GM10248 (cell line): ENCODE data around the gene LLCFC1.

Experiments
- CTCF ChIA-PET: fragments of 300-600 bp; sonication (Branson Sonifier 250); formaldehyde crosslinking; extraction: SDS; loops from one replicate; lab custom pipeline; 2021; ENCODE audit warnings: antibody characterized with exemption; lab: Yijun Ruan, JAX
- POLR2A ChIA-PET: fragments of 350-650 bp; sonication (Branson Sonifier 250); formaldehyde crosslinking; extraction: SDS; loops from one replicate; lab custom pipeline; 2020; ENCODE audit warnings: antibody characterized with exemption; lab: Yijun Ruan, JAX
- DNase-seq: peaks from one replicate; pipeline ENCODE4 v3.0.0; 2012; ENCODE audit errors: extremely low spot score
- TF ChIP-seq, protein P1 (sequence below): IDR thresholded peaks from 2 replicates; pipeline ENCODE4 v1.5.1; 2012; ENCODE audit warnings: mild to moderate bottlenecking, low read depth; ENCODE audit errors: extremely low read depth, missing control alignments, control extremely low read depth

The LLCFC1 gene

GRCh38 chr7:142927085-142927745 is 12.1 kb upstream of the LLCFC1 start:
- POLR2A ChIA-PET = no interaction called here
- TF ChIP-seq, protein P1, sequence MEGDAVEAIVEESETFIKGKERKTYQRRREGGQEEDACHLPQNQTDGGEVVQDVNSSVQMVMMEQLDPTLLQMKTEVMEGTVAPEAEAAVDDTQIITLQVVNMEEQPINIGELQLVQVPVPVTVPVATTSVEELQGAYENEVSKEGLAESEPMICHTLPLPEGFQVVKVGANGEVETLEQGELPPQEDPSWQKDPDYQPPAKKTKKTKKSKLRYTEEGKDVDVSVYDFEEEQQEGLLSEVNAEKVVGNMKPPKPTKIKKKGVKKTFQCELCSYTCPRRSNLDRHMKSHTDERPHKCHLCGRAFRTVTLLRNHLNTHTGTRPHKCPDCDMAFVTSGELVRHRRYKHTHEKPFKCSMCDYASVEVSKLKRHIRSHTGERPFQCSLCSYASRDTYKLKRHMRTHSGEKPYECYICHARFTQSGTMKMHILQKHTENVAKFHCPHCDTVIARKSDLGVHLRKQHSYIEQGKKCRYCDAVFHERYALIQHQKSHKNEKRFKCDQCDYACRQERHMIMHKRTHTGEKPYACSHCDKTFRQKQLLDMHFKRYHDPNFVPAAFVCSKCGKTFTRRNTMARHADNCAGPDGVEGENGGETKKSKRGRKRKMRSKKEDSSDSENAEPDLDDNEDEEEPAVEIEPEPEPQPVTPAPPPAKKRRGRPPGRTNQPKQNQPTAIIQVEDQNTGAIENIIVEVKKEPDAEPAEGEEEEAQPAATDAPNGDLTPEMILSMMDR = no peak
- CTCF ChIA-PET = no interaction called here
- DNase-seq = no peak

DNA sequence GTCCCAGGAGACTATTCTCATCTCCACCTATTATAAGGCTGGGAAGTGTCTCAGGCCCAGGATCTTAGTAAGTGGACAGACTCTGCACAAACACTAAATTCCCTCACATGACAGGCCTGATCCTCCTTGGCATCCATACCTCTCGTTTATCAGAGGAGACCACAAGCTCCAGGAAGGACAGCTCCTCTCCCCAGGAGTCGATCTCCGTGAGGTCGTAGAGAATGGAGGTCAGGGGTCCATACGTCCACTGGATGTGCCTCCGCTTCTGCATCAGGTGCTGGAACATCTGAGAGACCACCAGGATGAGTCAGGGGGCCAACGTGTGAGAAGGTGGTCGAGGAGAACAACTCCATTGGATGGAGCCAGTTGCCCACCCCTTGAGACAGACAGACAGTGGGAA is 11.3 kb upstream of the LLCFC1 start:
- TF ChIP-seq, protein P1 = no peak
- ChIA-PET CTCF (interaction anchor here (0.8 kb wide), 1 partner anchor 54 kb away, joined by 3 read pairs; no protein-coding TSS in a partner anchor), POLR2A (no interaction called here)
- no peak for DNase-seq

- no peak for DNase-seq
- TF ChIP-seq, protein P1 = no peak
- ChIA-PET CTCF (no interaction called here), POLR2A (no interaction called here)
Measured at GRCh38 chr7:142930126-142930730, 9.1 kb upstream of the LLCFC1 start.

DNA sequence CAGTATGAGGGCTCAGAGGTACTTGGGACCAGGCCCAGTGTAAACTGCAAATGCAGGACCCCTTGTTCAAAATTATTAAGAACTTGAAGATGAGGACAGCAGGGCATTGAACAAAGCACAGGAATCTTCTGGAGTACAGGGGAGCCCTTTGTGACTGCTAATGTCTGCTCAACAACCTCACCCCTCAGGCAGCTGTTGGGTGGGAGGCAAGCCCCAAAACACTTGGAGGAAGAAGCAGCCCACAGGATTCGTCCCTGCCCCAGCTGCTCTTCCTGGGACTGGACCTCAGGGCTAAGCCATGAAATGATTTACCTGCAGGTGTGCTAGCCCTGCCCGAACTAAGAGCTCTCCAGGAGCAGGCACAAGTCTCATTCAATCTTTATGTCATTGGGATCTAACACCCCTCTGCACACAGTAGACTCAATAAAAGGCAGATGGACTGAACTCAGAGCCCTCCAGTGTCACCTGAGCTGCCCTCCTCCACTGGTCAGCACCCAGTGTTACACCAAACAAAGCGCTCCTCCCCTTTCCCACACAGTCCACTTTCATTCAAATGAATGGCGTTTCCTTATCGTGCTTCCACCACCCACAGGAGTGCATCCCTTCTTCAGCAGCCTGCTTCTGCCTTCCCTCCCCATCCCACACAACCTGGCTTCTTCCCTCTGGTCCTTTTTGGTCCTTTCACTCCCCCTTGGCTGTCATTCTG is 6.7 kb upstream of the LLCFC1 start:
- no peak for DNase-seq
- TF ChIP-seq, protein P1 = no peak
- POLR2A ChIA-PET = no interaction called here
- CTCF ChIA-PET = no interaction called here

- POLR2A ChIA-PET = no interaction called here
- TF ChIP-seq, protein P1 = no peak
- CTCF ChIA-PET = interaction anchor here (0.9 kb wide), 1 partner anchor 9 kb away, joined by 3 read pairs; no protein-coding TSS in a partner anchor
- no peak for DNase-seq
Measured at GRCh38 chr7:142933092-142933475, 6.2 kb upstream of the LLCFC1 start.

GRCh38 chr7:142933624-142934023 is 5.7 kb upstream of the LLCFC1 start, which contains the start of gene TRPV5:
TSS of gene TRPV5 (minus strand) at chr7:142933746. CDS start at chr7:142933459, 287 bp downstream.
- CTCF ChIA-PET = interaction anchor here (0.9 kb wide), 1 partner anchor 9 kb away, joined by 3 read pairs; no protein-coding TSS in a partner anchor
- DNase-seq = no peak
- POLR2A ChIA-PET = no interaction called here
- TF ChIP-seq, protein P1 = no peak
